NCI-H1930 (cell line): ENCODE measurements around the gene GANAB.
A peak's percentile ranks its signal among the peaks of the same experiment; 100 is the strongest.
"Not testable (repeated sequence)": the region's sequence is repeated elsewhere in the genome, so short reads cannot be mapped to it uniquely, and the experiment has no call there.

Experiments used
- DNase-seq, 2 experiments: peaks; one replicate each; lab custom pipeline; 2025; lab: John Stamatoyannopoulos, UW

Gene GANAB

DNA sequence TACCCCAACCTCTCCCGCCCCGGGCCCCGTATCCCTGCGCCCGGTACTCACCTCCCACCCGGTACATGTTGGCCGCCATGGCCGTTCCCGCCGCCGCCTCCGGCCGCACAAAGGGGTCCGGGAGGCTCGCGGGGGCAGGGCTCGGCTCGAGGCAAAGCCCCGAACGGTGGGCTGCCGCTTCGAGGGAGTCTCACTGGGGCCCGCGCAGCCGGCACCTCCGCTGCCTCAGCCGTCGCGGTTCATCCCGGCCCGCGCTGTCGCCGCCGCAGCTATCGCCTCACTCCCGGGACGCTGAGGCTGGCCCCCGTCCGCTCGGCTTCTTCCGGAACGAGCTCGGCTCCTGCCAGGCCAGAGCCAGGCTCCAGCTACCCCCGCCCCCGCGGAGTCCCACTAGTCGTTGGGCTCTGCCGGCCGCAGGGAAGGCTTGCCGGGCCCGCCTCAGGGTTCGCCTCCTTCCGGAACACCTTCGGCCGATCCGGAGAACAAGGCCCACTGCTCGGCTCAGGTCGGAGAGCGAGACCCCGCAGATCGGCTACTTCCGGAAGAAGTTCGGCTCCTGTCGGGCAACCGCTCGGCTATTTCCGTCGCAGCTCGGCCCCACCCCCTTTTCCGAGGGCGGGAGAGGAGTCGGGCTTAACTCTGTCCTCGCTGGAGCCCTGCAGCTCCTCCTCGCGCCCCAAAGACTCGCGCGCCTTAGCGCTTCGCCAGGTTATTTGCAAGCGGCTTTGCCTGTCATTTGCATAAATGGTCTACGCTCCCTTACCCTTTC, 44.9 kb downstream of the GANAB start, which contains the start of gene MTA2:
MTA2 (minus strand) TSS at position 494 of the 769 bp plus-strand sequence; CDS start at position 79, 415 bp downstream.
- DNase-seq = peak; percentile 97 to 98

DNA sequence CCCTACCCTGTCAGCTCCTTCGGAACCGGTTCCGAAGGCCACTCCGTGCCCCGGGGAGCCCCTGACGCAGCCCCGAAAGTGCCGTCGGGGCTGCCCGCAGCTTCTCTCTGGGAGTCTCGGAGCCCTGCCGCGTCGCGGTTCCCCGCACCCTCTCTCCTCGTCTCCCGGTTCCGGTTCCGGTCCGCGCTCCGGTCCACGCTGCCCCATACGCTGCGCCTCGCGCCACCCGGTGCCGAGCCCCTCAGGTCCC, 45.4 kb downstream of the GANAB start:
- DNase-seq = no peak

DNA sequence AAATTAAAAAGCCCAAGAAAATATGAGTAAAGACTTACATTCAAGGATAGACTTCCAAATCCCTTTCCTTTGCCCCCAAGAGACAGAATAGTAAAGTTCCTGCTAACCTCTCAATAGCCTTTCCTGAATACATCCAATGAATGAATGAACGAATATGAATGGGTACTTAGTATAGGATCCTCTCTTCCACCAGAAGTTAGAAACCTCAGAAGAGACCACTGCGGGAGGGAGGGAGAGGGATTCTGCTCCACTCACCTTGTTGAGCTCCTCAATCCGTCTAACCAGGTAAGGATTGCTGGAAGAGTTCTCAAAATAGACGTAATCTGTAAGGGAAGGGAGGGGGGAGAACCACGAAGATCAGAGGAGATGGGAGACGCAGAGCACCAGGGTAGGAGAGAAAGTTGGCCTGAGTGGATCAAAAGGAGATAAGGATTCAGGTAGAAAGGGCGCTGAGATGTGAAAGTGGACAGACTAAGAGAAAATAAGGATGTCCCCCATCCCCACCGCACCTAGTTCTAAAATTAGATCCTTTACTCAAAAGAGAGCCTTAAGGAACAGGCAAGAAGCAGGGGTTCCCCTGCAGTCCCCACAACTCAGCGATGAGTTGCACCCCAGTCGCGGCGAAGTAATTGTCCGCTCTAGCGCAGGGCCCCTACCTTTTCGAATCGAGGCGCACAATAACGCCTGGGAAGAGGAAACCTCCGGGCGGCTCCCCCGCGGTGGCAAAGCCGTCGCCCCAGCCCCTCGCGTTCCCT, 45.9 kb downstream of the GANAB start:
- DNase-seq = no peak

DNA sequence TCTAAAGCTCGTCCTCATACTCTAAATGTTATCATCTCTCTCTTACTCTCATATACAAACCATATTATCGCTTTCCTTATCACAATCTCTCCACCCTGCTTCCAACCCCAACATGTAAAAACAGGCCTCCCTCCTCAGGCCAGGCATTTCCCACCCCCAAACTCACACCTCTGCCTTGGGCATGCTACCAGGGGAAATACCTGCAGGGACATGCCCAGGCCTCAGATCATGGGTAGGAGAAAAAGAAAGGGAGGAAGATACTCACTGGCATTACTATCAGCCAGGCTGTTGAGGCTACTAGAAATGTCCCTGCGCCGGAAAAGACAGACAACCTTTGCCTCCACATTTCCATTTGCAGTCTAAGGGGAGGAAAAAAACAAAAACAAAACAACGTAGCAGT, 46.5 kb downstream of the GANAB start:
- DNase-seq = no peak

DNA sequence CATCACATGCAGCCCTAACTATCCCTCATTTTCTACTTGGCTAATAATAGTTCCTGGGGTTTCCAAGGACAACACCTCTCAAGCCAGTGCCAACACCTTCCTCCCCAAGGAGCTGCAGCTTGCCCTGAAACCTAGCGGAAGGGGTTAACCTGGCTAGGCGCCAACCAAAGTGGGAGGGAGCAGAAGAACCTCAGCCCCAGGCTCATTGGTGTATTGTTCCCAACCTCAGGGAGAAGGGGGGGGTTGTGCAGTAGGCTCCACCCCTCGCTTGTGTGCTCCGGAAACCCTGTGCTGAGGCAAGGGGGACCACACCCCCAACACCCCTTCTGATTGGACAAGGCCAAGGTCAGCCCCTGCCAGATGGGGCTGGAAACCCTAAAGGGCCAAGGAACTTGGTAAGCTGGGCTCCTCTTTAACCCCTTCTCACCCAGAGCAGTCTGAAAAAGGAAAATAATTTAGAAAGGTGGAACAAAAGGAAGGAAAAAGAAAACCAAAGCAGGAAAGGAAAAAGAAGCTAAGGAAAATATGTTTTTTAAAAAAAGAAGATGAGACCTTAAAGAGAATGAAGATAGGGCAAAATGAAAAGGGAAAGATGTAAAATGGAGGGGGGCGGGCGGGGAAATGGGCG, 47.2 kb downstream of the GANAB start:
- peak; percentile 26 to 52 for DNase-seq

DNA sequence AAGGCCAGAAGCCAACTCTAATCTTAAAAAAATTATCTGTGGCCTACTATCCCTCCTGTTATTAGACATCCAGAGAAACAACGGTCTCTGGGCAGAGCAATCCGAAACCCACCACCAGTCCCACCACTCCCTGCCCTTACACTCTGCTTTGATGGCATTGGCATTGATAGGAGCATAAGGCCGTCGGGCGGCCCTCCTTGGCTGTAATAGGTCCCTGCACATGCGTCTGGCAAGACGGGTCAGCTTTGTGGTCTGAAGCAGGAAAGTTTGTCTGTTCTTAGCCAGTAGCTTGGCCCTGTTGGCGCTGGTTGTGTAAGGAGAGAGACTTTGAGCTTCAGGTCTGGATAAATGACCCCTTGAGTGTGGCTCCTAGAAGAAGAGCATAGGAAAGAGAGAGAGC, 51.3 kb downstream of the GANAB start:
- DNase-seq = no peak

DNA sequence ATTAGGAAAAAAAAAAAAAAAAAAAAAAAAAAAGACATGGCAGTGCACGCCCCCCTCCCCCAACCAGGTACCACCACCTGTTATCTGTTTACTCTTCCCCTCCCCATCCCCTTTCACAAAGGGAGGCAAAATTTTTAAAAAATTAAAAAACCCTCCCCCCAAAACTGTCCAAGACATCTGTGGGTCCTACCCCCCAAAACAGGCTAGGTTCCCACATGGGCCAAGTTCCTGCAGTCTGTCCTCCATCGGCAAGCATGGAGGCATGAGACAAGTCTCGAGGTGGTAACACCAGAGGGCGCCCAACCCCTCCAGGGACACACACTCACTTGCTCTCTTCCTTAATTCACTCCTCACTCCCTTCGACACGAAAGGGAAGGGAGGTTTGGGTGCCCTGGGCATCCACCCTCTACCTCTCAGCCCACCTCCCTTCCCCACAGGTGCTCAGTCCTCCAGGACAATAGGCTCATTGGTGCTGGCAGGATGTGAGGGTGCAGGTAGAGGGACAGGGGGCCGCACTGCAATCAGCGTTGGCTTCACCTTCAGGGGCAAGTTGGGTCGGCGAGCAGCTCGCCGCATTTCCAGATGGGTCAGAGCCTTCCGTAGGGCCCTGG, 52.9 kb downstream of the GANAB start:
- peak; percentile 29 to 38 for DNase-seq

DNA sequence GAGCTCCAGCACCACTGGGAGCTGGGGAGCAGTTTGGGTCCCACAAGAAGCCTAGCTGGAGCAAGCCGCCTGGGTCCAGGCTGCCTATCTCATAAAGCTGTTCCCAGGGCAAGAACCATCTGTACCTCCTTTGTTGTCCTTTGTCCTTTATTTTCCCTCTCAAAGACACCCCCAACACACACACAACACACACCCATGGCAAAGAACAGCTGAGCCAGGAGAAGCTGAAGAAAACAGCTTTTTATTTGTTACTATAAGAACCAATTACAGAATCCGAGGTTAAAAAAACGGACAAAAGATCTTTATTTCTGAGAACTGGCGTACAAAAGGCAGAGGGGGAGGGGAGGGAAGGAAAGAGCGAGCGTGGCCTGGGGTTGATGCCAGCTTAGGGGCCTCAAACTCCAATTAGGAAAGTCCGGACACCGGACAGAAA, 53.4 kb downstream of the GANAB start:
- no peak for DNase-seq

DNA sequence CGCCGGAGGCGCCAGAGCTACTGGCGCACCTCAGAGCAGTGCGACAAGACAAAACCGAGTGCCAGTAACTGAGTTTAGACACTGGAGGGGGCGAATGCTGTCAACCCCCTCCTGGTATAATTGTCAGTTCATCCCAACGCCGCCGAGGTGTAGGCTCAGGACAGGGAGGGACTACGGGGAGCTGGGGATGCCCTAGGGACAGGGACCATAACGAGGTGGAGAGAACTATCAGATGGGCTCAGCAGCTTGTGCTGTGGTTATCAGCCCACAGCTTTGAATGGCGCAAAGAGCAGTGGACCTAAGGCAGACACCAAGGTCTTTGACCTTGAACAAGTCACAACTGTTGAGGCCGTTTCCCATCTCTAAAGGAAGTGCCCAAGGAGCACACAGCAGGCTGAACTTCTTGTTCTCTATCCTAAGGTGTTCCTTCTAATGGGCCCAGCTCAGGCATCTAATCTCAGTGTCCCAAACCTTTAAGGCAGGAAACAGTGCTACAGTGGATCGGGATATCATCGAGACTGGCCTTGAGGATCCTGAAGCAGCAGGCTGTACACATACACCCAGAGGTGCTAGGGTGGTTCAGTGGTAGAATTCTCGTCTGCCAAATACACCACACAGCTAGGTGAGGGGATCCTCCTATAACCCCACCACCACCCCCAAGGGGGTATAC, 54.1 kb downstream of the GANAB start:
- peak in 1 of 2 experiments; percentile 51 for DNase-seq

DNA sequence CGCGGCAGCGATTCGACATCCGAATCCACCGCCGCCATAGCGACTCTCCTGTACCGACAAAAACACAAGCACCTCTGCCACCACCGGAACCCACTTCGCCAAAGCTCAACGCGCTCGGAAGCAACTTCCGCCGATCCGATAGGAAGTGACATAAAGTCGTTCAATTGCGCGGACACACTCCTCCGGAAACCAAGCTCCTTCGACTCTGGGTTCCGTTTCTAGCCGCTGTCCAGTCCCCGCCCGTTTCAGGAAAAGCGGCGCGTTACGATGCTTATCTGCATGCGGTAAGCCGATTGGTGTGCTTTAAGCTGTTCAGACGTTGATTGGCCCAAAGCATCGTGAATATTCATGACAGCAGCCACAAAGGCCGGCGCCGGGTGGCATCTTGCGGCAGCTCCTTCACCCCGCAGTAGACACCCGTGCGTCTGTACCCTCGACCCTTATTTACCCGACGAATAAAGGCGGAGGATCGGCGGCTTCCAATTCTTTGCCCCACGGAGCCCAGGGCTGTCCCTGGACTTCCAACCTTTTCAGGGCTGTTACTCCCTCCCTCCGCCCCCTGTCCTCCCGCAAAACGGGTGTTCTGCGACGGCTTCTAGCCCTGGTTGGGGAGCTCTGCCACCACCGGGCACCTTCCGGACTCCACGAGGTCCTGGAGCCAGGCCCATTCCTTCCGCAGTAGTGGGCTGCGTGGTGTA, 54.8 kb downstream of the GANAB start, which contains the start of gene TUT1:
TUT1 (minus strand) TSS at position 76 of the 698 bp plus-strand sequence; CDS start at position 38, 38 bp downstream.
- peak; percentile 98 to 99 for DNase-seq

DNA sequence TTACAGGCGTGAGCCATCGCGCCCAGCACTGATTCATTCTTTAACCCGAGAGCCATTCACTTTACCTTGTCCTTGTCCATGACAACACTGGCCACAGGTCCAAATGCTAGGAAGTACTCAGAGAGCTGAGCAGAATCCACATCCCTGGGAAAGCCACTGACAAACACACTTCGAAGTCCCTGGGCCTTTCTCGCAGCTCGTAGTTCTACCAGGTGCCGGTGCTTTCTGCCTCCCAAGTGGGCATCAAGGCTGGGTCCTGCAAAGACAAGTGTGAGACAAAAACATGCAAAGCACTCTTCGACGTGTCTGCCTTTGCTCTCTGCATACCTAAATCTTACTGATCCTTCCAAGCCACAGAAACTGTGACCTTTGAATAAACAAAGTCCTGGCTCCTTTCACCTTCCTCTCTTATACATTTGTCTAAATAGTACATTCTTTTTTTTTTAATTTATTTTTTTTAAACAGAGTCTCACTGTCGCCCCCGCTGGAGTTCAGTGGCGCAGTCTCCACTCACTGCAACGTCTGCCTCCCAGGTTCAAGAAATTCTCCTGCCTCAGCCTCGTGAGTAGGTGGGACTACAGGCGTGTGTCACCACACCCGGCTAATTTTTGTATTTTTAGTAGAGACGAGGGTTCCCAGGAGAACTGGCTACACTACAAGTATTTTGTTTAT, 57.3 kb downstream of the GANAB start:
- DNase-seq = no peak

DNA sequence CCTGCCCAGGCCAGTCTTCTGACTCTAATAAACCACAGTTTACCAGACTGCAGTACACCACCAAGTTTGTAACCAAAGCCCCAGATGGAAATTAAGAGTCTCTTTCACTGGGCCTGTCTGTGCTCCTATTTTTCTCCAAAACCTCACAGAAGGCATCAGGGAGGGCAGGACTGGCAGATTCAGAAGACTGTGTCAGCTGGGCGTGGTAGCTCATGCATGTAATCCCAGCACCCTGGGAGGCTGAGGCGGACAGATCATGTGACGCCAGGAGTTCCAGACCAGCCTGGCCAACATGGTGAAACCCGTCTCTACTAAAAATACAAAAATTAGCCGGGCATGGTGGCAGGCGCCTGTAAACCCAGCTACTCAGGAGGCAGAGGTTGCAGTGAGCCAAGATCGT, 61.1 kb downstream of the GANAB start:
- DNase-seq = not testable (repeated sequence)

DNA sequence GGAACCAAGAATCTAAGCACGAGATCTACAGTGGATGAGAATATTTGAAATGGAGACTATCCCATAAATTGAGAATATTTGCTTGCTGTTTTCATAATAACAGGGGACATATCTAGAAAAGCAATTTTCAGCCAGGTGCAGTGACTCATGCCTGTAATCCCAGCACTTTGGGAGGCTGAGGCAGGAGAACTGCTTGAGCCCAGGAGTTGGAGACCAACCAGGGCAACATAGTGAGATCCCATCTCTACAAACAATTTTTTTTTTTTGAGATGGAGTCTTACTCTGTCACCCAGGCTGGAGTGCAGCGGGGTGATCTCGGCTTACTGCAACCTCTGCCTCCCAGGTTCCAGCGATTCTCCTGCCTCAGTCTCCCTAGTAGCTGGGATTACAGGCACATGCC, 64.7 kb downstream of the GANAB start:
- not testable (repeated sequence) for DNase-seq

DNA sequence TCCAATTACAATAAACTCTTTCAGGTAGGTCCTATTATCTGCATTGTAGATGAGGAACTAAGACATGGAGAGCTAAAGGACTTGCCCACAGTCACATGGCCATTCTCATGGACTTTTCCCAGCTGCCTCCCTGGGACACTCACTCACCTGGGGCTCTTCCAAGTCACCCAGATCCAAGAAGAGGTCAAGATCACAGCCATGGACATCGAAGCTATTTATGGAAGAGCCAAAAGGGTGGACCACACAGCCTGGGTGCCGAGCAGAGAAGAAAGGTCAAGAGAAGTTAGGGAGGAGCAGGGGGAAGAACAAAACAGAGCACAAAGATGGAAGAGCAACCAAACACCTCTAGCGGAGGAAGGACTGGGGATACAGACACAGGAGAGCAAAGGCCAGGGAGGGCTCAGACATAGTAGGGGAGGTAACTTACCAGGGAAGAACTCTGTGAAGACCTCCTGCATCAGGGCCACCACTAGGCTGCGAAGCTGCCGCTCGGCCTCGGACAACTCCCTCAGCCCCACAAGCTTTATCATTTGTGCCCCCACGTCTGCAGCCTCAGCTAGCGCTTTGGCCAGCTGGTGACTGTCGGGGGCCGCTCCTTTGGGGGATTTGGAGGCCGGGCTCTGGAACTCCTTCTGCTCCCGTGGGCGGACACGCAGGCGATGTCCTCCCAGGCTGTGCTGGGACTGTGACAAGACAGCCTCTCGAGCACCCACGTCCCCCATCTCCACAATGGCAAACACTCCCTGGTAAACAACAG, 65.3 kb downstream of the GANAB start:
- no peak for DNase-seq

DNA sequence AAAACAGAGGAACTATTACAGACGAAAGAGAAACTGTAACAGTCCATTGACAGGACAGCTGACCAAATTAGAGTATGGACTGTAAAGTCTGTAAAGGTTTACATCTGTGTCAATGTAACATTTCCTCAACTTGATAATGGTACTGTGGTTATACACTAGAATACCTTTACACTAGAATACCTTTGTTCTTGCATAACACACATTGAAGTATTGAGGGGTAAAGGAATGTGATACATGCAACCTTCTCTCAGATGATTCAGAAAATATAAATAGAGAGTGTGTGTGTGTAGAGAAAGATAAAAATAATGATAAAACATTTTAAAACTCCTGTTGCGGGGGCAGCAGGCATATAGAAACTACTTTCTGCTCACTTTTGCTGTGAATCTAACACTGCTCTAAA, 67.2 kb downstream of the GANAB start:
- no peak for DNase-seq

DNA sequence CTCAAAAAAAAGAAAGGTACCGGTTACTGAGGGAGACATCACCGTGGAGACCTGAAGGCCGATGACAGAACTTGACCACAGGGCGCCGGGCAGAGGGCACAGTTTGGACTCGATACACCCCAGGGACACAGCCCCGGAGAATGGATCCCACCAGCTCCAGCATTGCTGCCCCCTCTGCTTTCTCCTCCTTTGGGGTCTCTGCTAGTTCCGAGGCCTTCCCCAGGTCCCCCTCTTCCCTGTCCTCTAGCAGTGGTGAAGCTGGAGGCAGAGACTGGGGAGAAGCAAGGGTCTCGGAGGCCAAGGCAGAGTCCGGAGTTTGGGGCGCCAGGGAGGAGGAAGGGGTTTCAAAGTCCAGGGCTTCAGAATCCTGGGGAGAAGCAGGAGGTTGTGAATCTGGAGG, 67.9 kb downstream of the GANAB start:
- no peak for DNase-seq

DNA sequence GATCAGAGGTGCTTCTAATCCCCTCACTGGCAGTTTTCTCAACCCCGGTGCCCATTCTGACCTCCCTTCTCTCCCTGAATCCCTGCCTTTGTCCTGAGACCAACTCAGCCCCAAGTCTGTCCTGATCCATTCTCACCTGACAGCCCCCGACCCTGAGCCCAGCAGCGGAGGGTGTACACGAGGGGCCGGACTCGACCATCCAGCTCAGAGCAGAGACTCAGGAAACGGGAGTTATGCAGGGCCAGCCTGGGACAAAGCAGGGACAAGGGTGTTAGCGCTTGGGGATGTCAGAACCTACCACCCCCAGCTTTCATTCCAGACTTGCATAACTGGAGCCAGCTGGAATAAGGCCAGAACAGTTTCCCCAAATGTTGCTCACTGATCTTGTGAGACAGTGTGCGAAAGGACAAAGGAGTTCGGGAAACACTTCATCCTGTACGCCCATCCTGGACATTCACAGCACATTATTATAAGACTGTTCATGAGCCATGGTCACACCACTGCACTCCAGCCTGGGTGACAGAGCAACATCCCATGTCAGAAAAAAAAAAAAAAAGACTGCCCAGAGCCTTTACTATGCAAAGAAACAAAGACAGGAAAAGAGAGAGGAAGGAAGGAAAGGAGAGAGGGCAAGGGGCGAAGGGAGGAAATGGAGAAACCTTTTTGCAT, 69.2 kb downstream of the GANAB start:
- no peak for DNase-seq

DNA sequence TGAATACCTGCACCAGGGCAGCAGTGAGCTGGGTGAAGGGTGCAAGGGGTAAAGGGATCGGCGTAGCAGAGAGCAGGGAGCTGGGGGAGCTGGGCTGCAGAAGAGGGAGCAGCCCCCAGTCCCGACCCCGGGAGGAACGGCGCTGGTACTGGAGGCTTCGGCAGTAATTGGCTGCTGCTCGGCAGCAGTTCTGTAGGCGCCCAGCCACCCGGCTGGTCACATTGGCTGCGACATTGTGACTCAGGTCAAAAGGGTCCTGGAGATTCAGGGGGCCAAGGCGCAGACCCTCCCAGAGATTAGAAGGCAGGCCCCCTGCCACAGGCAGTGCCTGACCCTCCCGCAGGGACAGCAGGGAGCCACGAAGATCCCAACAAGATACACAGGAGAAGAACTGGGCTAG, 70.6 kb downstream of the GANAB start:
- DNase-seq = no peak

DNA sequence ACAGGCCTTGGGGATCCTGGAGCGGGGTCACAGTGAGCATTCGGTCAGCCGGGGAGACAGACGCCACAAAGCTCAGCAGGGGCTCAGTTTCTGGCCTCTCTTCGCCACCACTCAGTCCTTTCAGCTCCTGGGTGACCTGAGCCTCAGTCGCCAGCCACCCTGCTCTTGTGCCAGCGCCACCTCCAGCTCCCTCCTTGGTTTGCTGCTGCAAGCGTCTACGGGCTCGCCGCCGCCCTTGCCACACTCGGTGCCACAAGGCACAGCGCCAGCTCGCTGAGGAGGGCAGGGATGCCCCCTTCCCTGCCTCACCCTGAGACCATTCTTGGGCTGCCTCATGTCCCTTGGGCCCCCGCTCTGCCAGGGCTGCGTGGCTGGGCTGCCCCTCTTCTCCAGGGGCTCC, 71.3 kb downstream of the GANAB start:
- DNase-seq = no peak
